Measurements from ENCODE around the gene P2RY2.
"Not testable (repeated sequence)": the region's sequence is repeated elsewhere in the genome, so short reads cannot be mapped to it uniquely, and the experiment has no call there.

P2RY2 gene

GRCh38 chr11:73189315-73189714, 28.8 kb upstream of the P2RY2 start:
- no peak for FAIRE-seq

GRCh38 chr11:73189723-73190556, 28.1 kb upstream of the P2RY2 start:
- FAIRE-seq, result no peak

DNA sequence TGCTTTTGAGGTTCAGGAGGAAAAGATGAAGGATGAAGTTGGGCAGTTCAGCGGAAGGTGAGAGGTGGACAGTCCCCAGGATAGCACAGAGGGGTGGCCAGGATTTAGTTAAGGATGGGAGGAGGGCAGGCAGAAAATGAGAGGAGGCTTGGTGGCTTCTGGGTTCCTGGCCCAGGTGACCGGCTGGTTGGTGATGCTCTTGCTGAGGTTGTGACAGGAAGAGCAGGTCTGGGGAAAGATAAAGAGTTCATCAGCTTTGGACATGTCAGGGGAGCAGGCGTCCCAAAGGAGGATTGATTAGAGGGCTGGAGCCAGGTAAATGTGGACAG, 27.6 kb upstream of the P2RY2 start:
- FAIRE-seq, result no peak

- no peak for FAIRE-seq
Measured at GRCh38 chr11:73191151-73191550, 26.9 kb upstream of the P2RY2 start.

DNA sequence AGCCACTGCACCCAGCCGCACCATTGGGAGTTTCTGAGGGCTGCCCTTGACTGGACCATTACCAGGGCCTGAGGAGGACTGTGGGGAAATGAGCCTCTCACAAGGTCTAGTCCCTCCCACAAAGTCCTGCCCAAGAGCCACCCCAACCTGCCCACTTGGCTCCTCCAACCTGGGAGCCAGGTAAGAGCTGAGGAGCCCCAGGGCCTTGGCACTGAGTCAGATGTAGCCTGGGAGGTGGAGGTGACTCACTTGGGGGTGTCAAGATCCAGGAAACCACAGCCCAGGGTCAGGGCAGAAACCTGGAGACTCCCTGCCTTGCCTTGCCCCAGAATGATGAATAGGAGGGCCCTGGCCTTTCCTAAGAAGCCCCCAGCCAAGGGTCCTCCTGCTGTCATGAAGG, 25.8 kb upstream of the P2RY2 start:
- FAIRE-seq, result no peak

DNA sequence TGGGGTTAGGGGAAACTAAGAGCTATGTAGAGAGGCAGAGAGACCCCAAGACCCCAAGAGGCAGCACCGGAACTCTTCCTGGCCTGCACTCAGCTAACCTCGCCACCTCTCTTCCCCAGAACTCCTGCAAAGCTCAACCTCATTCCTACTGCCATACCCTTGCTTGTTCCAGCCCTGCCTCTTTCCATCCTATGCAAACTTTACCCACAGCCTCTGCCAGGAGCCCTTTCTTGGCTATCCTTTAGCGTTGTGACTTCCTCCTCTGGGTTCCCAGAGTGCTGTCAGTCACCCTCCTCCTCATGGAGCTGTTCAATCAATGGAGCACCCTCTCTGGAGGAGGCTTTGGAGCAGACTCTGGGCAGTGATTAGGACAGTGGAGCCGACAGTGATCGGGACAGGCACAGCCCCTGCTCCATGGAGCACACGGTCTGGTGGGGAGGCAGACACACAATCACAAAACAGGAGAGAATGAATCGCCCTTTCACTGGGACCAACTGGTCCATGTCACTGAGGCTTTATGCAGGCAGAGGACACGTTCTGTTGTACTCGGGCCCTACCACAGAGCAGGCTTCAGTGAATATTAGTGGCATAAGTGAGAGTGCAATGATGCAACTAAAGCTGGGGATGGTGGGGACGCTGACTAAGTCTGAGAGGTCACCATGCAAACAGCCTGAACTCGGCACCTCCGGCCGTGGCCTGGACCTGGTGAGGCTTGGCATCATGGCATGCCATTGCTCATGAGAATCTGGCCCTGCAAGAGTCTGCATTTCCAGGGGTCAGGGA, 24.6 kb upstream of the P2RY2 start:
- no peak for FAIRE-seq

DNA sequence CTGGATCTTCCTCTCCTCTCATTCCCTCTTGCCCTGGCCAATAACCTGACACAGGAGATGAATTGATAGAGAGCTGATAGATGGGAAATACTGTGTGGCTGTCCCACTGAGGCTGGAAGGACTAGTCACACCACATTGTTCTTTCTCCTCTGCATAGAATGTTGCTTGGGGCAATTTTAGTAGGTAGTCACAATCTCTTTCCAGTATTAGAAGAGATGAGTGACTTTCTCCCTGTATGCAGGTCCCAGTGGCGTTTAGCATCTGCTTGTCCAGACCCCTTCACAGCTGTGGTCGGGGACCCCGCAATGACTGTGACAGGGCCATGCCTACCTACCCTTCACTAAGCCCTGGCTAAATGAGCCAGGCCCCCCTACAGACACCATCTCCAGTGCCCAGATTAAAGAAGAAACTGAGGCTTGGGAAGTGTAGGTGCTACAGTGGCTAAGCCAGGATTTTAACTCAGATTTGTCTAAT, 24.0 kb upstream of the P2RY2 start:
- FAIRE-seq, result no peak

DNA sequence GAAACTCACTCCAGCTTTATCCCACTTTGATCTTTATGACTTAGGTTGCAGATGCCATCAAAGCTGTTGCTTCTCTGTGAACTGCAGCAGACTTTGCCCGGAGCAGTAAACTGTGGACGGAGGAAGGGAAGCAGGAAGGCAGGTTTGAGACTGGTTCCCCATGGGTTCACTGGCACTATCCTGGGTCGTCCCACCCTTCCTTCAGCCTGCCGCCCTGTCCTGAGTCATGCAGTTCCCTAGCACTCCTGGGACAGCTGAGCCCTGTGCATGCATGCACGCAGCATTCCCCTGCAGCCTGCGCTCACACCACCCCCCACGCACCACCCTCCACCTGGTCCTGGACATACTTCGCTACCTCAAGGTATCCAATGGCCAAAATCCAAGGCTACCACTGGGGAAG, 23.5 kb upstream of the P2RY2 start:
- FAIRE-seq, result no peak

- no peak for FAIRE-seq
Measured at GRCh38 chr11:73195191-73196007, 22.7 kb upstream of the P2RY2 start.

GRCh38 chr11:73196576-73196975, 21.5 kb upstream of the P2RY2 start:
- no peak for FAIRE-seq

GRCh38 chr11:73197348-73197747, 20.7 kb upstream of the P2RY2 start:
- no peak for FAIRE-seq

DNA sequence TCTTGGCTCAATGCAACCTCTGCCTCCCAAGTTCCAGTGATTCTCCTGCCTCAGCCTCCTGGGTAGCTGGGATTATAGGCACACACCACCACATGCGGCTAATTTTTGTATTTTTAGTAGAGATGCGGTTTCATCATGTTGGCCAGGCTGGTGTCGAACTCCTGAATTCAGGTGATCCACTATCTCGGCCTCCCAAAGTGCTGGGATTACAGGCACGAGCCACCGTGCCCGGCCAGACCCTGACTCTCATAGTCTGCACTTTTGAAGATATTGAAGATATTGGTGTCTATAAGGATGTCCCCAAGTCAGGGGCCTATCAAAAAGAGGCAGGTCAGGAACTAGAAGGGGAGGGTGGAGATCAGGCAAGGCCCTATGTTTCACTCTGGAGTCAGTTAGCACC, 20.3 kb upstream of the P2RY2 start:
- not testable (repeated sequence) for FAIRE-seq

GRCh38 chr11:73198677-73199076, 19.4 kb upstream of the P2RY2 start:
- no peak for FAIRE-seq

DNA sequence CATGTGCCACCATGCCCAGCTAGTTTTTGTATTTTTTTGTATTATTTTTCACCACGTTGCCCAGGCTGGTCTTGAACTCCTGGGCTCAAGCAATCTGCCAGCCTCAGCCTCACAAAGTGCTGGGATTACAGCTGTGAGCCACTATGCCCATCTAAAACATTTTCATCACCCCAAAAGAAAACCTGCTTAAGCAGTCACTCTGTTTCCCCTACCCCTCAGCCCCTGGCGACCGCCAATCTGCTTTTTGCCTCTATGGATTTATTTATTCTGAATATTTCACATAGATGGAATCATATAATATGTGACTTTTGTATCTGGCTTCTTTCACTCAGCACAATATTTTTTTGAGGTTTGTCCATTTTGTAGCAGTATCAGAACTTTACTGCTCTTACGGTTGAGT, 18.6 kb upstream of the P2RY2 start:
- FAIRE-seq, result no peak

- no peak for FAIRE-seq
Measured at GRCh38 chr11:73200256-73200655, 17.8 kb upstream of the P2RY2 start.

DNA sequence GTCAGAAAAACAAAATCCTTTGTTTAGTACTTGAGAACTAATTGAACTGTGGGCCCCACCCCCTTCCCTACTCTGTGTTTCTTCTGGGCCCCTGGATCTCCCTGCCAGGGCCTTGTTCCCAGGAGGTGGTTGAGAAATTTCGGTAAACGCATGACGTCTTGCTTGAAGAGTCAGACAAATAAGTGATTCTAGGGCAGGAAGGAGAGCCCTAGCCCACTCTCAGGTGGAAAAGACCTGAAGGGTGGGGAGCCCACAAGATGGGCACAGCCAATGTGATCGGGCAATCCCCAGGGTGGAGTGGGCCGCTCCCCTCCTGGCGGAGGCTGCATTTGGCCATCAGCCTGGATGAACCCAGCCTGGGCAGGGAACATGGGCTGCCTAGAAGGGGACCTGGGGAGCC, 16.8 kb upstream of the P2RY2 start:
- no peak for FAIRE-seq

GRCh38 chr11:73201888-73202780, 15.9 kb upstream of the P2RY2 start:
- FAIRE-seq, result no peak

- no peak for FAIRE-seq
Measured at GRCh38 chr11:73203322-73203721, 14.8 kb upstream of the P2RY2 start.

- FAIRE-seq, result no peak
Measured at GRCh38 chr11:73203790-73204189, 14.3 kb upstream of the P2RY2 start.

GRCh38 chr11:73204711-73205121, 13.4 kb upstream of the P2RY2 start:
- no peak for FAIRE-seq

GRCh38 chr11:73205661-73206343, 12.3 kb upstream of the P2RY2 start:
- FAIRE-seq, result no peak

- FAIRE-seq, result no peak
Measured at GRCh38 chr11:73206801-73207200, 11.3 kb upstream of the P2RY2 start.
